ENCODE measurements around the gene ABHD2. TPM values are rescaled to one million over a fixed set of nuclear protein-coding genes. Genes with fewer than 3 reads are reported as not detected.

ABHD2 gene
- polyA plus RNA-seq, 1 experiment: 69.6 TPM

DNA sequence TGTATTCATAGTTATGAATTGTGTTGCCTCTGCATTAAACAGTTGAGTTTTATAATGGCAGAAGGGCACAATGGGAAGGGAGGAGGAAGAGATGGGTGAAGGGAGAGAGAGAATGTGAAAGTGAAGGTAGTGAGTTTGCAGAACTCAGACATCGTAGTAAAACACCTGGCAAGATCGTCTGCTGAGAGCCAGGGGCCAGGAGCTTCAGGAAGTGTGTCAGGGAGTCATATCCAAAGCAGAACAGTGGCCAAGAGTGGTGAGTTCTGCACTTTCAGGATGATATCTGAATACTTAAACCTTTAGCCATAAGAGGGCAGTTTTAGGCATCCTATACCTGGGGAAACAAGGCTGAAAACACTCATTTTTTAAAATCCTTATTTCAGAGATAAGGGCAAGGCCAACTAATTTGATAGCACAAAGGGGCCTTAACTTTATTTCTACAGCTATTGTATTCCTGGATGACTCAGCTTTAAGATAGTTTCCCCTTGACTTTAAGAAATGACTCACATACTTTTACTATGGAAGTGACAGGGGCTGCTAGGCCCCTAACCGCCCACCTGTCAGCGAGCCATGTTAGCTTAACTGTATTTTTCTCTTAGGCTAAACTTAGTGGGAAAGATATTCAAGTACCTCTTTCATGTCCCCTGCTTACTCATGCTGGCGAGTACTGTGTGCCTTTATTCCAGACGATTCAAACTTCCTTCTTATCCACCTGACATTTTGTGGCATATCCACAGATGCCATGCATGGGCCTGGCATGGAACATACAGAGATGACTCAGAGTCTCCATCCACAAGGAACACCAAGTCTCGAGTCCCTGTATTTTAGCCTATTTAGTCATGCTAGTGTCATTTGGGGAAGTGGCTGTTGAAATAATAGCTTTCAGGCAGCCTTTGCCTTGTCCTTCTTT is 79.3 kb downstream of the ABHD2 start:
- POLR2A ChIA-PET: no interaction called here
- Histone ChIP-seq H3K27me3 (ENCODE audit: control insufficient read depth, insufficient read depth, low read length) (no peaks in the 10 kb centered on the region), H3K4me3 (ENCODE audit: low read depth, low read length) (no peak overlapping the region), H3K36me3 (ENCODE audit: control insufficient read depth, insufficient read depth, low read length) (peaks cover 3% of the 10 kb centered on the region; the same call in 1 of the 2 replicates)
- CTCF ChIA-PET: interaction anchor here (0.7 to 5.8 kb wide), 8 partner anchors 10 to 115 kb away, joined by 3 to 41 read pairs (median 6); no protein-coding TSS in a partner anchor
- TF ChIP-seq, protein P1, sequence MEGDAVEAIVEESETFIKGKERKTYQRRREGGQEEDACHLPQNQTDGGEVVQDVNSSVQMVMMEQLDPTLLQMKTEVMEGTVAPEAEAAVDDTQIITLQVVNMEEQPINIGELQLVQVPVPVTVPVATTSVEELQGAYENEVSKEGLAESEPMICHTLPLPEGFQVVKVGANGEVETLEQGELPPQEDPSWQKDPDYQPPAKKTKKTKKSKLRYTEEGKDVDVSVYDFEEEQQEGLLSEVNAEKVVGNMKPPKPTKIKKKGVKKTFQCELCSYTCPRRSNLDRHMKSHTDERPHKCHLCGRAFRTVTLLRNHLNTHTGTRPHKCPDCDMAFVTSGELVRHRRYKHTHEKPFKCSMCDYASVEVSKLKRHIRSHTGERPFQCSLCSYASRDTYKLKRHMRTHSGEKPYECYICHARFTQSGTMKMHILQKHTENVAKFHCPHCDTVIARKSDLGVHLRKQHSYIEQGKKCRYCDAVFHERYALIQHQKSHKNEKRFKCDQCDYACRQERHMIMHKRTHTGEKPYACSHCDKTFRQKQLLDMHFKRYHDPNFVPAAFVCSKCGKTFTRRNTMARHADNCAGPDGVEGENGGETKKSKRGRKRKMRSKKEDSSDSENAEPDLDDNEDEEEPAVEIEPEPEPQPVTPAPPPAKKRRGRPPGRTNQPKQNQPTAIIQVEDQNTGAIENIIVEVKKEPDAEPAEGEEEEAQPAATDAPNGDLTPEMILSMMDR (IDR thresholded peaks at IDR 0.05; ENCODE audit: insufficient read depth, low read depth, low read length): no peak
- DNase-seq (ENCODE audit: low read depth): peak; percentile 9

DNA sequence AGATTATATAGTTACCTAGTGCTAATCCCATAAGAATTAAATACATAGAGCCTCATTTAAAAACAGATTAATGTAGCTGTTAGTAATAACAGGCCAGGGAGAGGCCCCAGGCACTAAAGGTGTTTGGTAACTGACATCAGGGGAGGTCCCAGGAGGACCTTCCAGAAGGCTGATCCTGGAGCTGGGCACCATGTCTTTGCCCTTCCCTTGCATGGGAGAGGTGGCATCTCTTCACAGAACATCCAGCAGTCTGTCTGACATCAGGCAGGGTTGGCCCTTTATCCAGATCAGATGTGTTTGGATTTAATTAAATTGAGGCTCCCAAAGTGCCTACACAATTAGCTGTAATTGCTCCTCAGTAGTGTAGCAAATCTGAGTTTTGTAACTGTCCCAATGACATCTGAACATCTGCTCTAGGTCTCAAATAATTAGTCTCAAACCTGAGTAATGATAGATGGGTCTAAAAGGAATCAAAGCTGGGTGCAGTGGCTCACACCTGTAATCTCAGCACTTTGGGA is 80.1 kb downstream of the ABHD2 start:
- CTCF ChIA-PET: interaction anchor here (1.0 to 5.8 kb wide), 8 partner anchors 9 to 264 kb away, joined by 3 to 41 read pairs (median 6); no protein-coding TSS in a partner anchor

DNA sequence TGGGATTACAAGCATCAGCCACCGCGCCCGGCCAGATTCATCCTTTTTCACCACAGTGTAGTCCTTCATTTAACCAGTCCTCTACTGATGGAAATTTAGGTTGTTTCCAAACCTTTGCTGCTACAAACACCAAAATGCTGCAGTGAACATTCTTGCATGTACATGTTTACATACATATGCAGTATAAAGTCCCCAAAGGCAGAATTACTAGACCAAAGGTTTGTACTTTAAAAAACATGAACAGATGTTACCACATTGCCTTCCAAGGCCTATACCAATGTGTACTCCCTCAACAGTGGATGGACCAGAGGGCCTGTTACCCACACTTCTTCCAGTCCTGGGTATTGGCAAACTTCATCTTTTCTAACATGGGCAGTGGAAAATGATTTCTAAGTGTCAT is 82.1 kb downstream of the ABHD2 start:
- no peaks in the 10 kb centered on the region for H3K36me3 ChIP-seq (ENCODE audit: control insufficient read depth, insufficient read depth, low read length)
- no peaks in the 10 kb centered on the region for H3K27me3 ChIP-seq (ENCODE audit: control insufficient read depth, insufficient read depth, low read length)
- TF ChIP-seq, protein P1 (IDR thresholded peaks at IDR 0.05; ENCODE audit: insufficient read depth, low read depth, low read length): no peak
- CTCF ChIA-PET: interaction anchor here (1.2 to 10.4 kb wide), 11 partner anchors 11 to 266 kb away, joined by 3 to 306 read pairs (median 4); no protein-coding TSS in a partner anchor
- DNase-seq (ENCODE audit: low read depth): no peak
- POLR2A ChIA-PET: no interaction called here
- no peak overlapping the region for H3K4me3 ChIP-seq (ENCODE audit: low read depth, low read length)

More for the DNA sequence above, 80.1 kb downstream of the ABHD2 start:
- POLR2A ChIA-PET: no interaction called here
- H3K27me3 ChIP-seq (ENCODE audit: control insufficient read depth, insufficient read depth, low read length): no peaks in the 10 kb centered on the region
- no peak overlapping the region for H3K4me3 ChIP-seq (ENCODE audit: low read depth, low read length)
- TF ChIP-seq, protein P1 (IDR thresholded peaks at IDR 0.05; ENCODE audit: insufficient read depth, low read depth, low read length): no peak
- DNase-seq (ENCODE audit: low read depth): no peak
- peaks cover 3% of the 10 kb centered on the region; the same call in 1 of the 2 replicates for H3K36me3 ChIP-seq (ENCODE audit: control insufficient read depth, insufficient read depth, low read length)

DNA sequence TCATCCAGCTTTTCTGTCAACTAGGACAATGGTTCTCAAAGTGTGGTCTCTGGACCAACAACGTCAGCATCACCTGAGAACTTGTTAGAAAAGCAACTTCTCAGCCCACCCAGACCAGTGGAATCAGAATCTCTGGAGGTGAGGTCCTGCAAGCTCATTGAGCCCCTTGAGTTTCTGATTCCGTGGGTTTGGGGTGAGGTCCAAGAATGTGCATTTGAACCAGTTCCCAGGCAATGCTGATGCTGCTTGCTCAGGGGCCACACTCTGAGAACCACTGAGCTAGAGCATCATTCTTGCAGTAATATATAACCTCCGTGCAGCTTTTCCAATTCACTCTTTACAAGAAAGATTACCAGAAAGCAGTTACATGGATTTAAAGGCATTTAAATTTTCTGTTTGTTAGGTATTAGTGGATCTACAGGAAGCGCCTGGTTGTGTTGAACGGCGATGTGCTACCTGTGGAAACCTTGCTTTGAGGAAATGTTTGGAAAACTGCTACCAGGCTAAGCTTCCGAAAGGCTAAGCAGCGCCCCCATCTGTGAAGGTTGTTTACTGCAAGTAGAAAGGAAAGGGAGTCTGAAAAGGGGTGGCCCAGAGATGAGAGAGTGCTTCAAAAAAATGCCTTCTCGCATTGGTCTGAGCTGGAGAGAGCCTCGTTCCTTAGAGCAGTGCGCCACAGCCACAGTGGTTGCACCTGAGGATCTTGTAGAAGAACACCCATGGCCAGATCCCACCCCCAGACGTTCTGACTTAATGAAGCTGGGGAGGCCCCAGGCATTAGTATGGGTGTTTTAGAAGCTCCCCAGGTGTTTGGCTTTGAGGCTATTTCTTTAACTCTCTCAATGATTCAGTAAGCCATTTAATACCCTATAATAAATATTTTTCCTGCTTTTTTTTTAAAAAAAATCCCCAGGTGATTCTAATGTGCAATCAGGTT is 83.1 kb downstream of the ABHD2 start:
- TF ChIP-seq, protein P1 (IDR thresholded peaks at IDR 0.05; ENCODE audit: insufficient read depth, low read depth, low read length): peak; percentile 71
- ChIA-PET CTCF (interaction anchor here (0.6 to 10.4 kb wide), 35 partner anchors 9 to 654 kb away, joined by 3 to 306 read pairs (median 4); no protein-coding TSS in a partner anchor), POLR2A (no interaction called here)
- H3K4me3 ChIP-seq (ENCODE audit: low read depth, low read length): no peak overlapping the region
- DNase-seq (ENCODE audit: low read depth): no peak
- no peaks in the 10 kb centered on the region for H3K27me3 ChIP-seq (ENCODE audit: control insufficient read depth, insufficient read depth, low read length)
- H3K36me3 ChIP-seq (ENCODE audit: control insufficient read depth, insufficient read depth, low read length): no peaks in the 10 kb centered on the region
